Ascending aorta (tissue), 2 donors: Measurements from ENCODE around the gene PLB1. TPM values are rescaled to one million over a fixed set of nuclear protein-coding genes. Genes with fewer than 3 reads are reported as not detected.

Experiments used
- DNase-seq, 2 donors: peaks; one replicate each; pipeline ENCODE4 v3.0.0-alpha.2; 2019; ENCODE audit warnings: low spot score in 2 of 2
- H3K27ac ChIP-seq, 2 donors: fragments of 200-600 bp; sonication (generic); one replicate each; pipeline ENCODE4 v1.5.1; 2016 to 2017; ENCODE audit warnings: mild to moderate bottlenecking in 1 of 2
- H3K27me3 ChIP-seq: fragments of 200-600 bp; sonication (generic); one replicate; pipeline ENCODE4 v1.5.1; 2017
- H3K36me3 ChIP-seq, 2 donors: fragments of 200-600 bp; sonication (generic); one replicate each; pipeline ENCODE4 v1.5.1; 2016
- H3K4me1 ChIP-seq, 2 donors: fragments of 200-600 bp; sonication (generic); one replicate each; pipeline ENCODE4 v1.5.1; 2016 to 2017; ENCODE audit warnings: mild to moderate bottlenecking in 1 of 2
- H3K4me3 ChIP-seq, 2 donors: fragments of 200-600 bp; sonication (generic); one replicate each; pipeline ENCODE4 v1.5.1; 2016 to 2017; ENCODE audit warnings: mild to moderate bottlenecking in 1 of 2
- H3K9me3 ChIP-seq, 2 donors: fragments of 200-600 bp; sonication (generic); one replicate each; pipeline ENCODE4 v1.5.1; 2016
- intact Hi-C: fragments of 100-400 bp; cut with DNase I; formaldehyde crosslinking; loops from one replicate; pipeline ENCODE4 v1.15.1; 2023
- total RNA-seq: library from RNA; depleted of rRNA; stranded (reverse); fragments of >200 nt; gene quantifications from one replicate; pipeline ENCODE4 v1.1.0, GENCODE V29; 2016
- TF ChIP-seq, protein P1 (sequence below), 3 experiments: fragments of 200-600 bp in 2 of 3; fragments of 450-650 bp in 1 of 3; sonication (generic) in 2 of 3; IDR thresholded peaks; one replicate each; pipeline ENCODE4 v1.5.1; 2016 to 2019; ENCODE audit warnings: antibody characterized with exemption in 3 of 3, mild to moderate bottlenecking in 1 of 3, moderate library complexity in 1 of 3

PLB1 gene
- total RNA-seq, 1 donor from 2014 or later: 9.7 TPM

DNA sequence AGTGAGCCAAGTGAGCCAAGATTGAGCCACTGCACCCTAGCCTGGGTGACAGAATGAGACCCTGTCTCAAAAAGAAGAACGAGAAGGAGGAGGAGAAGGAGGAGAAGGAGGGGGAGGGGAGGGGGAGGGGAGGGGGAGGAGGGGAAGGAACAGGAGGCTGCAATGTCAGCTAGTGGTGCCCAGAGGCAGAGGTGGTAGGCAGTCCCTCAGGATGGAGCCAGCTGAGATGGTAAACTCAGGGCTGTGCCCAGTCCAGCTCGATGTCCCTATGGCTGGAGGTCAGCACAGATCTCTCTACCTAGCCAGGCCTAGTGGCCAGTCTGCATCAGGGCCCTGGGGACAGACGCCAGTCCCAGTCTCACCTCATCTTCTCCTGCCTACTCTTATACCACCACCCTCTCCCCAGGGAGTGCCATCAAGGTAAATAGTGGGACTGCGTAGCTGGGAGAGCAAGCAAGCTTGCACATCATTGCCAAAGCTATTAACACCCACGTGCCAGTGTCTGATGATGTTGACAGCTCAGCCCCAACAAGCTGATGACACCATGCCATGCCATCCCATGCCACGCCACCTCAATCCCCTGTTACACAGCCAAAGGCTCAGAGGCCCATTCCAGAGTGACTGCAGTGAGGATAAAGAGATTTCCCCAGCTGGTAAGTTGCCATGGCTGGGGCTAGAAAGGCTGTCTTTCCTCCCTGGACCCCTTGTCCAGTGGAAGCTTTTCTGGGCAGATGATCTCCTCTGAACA, 7.6 kb upstream of the PLB1 start:
- H3K27ac ChIP-seq: no peak overlapping the region
- intact Hi-C loops: no loop called here
- TF ChIP-seq, protein P1, sequence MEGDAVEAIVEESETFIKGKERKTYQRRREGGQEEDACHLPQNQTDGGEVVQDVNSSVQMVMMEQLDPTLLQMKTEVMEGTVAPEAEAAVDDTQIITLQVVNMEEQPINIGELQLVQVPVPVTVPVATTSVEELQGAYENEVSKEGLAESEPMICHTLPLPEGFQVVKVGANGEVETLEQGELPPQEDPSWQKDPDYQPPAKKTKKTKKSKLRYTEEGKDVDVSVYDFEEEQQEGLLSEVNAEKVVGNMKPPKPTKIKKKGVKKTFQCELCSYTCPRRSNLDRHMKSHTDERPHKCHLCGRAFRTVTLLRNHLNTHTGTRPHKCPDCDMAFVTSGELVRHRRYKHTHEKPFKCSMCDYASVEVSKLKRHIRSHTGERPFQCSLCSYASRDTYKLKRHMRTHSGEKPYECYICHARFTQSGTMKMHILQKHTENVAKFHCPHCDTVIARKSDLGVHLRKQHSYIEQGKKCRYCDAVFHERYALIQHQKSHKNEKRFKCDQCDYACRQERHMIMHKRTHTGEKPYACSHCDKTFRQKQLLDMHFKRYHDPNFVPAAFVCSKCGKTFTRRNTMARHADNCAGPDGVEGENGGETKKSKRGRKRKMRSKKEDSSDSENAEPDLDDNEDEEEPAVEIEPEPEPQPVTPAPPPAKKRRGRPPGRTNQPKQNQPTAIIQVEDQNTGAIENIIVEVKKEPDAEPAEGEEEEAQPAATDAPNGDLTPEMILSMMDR (IDR thresholded peaks at IDR 0.05): no peak
- H3K4me1 ChIP-seq: no peaks in the 10 kb centered on the region
- no peak overlapping the region for H3K4me3 ChIP-seq
- no peaks in the 10 kb centered on the region for H3K9me3 ChIP-seq
- no peak for DNase-seq
- H3K36me3 ChIP-seq: no peaks in the 10 kb centered on the region
- H3K27me3 ChIP-seq: no peaks in the 10 kb centered on the region

DNA sequence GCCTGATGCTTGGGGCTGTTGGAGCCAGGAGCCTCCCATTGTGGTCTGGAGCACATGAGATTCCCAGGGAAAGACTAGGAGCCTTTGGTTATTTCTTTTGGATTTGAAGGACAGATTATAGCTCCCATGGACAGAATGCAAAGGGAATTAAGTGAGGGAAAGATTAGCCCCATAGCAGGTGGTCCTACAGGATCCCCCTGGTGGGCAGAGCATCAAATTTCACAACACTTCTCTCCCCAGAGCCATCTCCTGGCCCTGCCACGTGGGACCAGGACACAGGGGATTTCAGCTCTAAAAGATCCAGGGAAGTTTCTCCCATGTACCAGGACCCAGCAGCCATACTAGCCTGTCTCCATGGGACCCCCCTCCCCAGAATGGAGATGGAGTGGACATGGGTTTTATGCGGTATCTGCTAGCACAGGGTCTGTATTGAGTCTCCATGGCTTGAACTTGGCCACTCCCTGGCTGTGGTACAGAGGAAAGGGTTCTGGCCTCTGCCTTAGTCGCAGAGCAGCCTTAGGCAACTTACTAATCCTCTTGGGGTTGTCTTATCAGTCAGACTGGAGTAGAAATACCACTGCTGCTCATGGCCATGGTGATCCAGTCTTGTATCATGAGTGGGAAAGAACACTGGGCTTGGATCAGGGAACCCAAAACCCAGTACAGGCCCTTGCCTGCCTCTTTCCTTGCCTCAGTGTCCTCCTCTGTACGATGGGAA, 6.8 kb upstream of the PLB1 start:
- Histone ChIP-seq H3K4me3 (no peak overlapping the region), H3K36me3 (no peaks in the 10 kb centered on the region), H3K9me3 (no peaks in the 10 kb centered on the region), H3K27ac (no peak overlapping the region), H3K4me1 (no peaks in the 10 kb centered on the region), H3K27me3 (no peaks in the 10 kb centered on the region)
- TF ChIP-seq, protein P1 (IDR thresholded peaks at IDR 0.05): no peak
- peak in 1 of 2 donors; percentile 16 for DNase-seq
- intact Hi-C loops: no loop called here

DNA sequence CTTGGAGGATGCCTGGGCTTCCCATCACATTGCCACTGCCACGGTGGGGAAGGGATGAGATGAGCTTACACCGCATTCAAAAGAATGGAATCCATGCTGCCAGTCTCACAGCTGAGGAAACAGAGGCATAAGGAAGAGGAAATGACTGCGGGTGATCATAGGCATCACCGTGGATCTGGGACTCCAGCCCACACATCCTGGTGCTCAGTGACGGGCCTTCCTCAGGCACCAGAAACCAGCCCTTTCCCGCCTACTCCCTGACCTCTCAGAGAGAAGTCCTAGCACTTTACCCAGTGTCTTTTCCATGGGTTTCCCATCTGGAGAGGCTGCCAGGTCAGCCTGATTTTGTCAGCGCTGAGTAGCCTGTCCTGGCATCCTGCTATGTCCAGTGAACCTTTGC, 5.3 kb upstream of the PLB1 start:
- peak in 1 of 2 donors; percentile 52 for DNase-seq
- TF ChIP-seq, protein P1 (IDR thresholded peaks at IDR 0.05): no peak
- no peaks in the 10 kb centered on the region for H3K4me1 ChIP-seq
- no peaks in the 10 kb centered on the region for H3K27me3 ChIP-seq
- H3K9me3 ChIP-seq: no peaks in the 10 kb centered on the region
- no peak overlapping the region for H3K27ac ChIP-seq
- no peak overlapping the region for H3K4me3 ChIP-seq
- intact Hi-C loops: no loop called here
- no peaks in the 10 kb centered on the region for H3K36me3 ChIP-seq

DNA sequence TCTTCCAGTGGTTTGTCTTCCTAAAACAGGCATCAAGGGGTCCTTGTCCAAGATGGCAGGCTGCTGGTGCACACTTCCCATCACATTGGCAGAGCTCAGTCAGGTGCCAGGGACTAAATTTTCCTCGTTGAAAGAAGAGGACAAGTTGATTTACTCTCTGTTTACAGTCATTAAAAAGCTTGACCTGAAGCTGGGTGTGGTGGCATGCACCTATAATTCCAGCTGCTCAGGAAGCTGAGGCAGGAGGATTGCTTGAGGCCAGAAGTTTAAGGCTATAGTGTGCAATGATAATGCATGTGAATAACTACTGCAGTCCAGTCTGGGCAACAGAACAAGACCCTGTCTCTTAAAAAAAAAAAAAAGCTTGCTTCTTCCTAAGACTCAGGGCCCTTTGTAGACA, 3.6 kb upstream of the PLB1 start:
- no peaks in the 10 kb centered on the region for H3K36me3 ChIP-seq
- no peaks in the 10 kb centered on the region for H3K9me3 ChIP-seq
- TF ChIP-seq, protein P1 (IDR thresholded peaks at IDR 0.05): no peak
- H3K27ac ChIP-seq: no peak overlapping the region
- intact Hi-C loops: no loop called here
- no peaks in the 10 kb centered on the region for H3K27me3 ChIP-seq
- DNase-seq: peak in 1 of 2 donors; percentile 25
- H3K4me3 ChIP-seq: no peak overlapping the region
- H3K4me1 ChIP-seq: no peaks in the 10 kb centered on the region

DNA sequence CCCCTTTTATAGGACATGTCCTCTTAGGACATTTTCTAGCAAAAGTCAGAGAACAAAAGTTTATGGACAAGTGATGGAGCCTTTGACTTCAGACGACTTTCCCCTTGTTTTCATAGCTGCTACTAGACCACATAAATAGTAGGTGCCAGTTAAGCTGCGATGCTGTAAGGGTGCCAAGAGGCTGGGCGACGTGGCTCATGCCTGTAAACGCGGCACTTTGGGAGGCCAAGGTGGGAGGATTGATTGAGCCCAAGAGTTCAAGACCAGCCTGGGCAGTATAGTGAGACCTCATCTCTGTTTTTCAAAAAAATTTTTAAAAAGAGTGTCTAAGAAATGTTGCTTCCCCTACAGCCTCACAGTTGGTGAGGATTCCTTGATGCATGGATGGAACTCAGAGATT, 2.2 kb upstream of the PLB1 start:
- no peaks in the 10 kb centered on the region for H3K4me1 ChIP-seq
- peak in 1 of 2 donors; percentile 34 for DNase-seq
- H3K9me3 ChIP-seq: no peaks in the 10 kb centered on the region
- no peak overlapping the region for H3K27ac ChIP-seq
- no peak overlapping the region for H3K4me3 ChIP-seq
- intact Hi-C loops: no loop called here
- H3K36me3 ChIP-seq: no peaks in the 10 kb centered on the region
- TF ChIP-seq, protein P1 (IDR thresholded peaks at IDR 0.05): no peak
- H3K27me3 ChIP-seq: no peaks in the 10 kb centered on the region
